ENCODE data around the gene ALAD.

ALAD gene

DNA sequence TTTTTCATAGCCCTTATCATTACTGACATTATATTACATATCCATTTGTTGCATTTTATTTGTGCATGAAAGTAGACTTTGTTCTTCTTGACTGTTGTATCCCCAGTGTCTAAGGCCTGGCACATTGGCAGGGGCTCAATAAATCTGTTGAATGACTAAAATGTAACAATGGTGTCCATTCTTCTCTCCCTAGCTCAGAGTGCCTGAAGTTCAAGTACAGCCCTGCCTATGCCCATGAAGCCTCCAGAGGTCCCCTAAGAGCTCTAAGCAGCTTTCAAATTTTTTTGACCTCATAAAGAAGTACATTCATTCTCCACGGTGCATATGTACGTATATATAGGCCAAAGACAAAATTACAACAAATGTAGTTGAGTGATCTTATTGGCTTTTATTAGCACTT is 55.9 kb downstream of the ALAD start (continued):
- TF ChIP-seq CSRNP3 (CRISPR knock-in tag; IDR thresholded peaks at IDR 0.05): no peak
- TF ChIP-seq PATZ1 (CRISPR knock-in tag; IDR thresholded peaks at IDR 0.05; ENCODE audit: borderline replicate concordance): no peak
- no peak for TF ChIP-seq GLIS3 (CRISPR knock-in tag; IDR thresholded peaks at IDR 0.05)
- no peak for TF ChIP-seq PPARA (CRISPR knock-in tag; IDR thresholded peaks at IDR 0.05; ENCODE audit: borderline replicate concordance)
- TF ChIP-seq RARB (CRISPR knock-in tag; IDR thresholded peaks at IDR 0.05): no peak
- TF ChIP-seq CREB5 (CRISPR knock-in tag; IDR thresholded peaks at IDR 0.05; ENCODE audit: low read depth): no peak
- no peak for TF ChIP-seq ISL1 (CRISPR knock-in tag; IDR thresholded peaks at IDR 0.05)
- TF ChIP-seq ARNTL (CRISPR knock-in tag; IDR thresholded peaks at IDR 0.05; ENCODE audit: borderline replicate concordance, low read depth): no peak
- no peak for TF ChIP-seq SNAI2 (CRISPR knock-in tag; IDR thresholded peaks at IDR 0.05)
- no peak for TF ChIP-seq ZNF8 (CRISPR knock-in tag; IDR thresholded peaks at IDR 0.05)
- TF ChIP-seq TOX (CRISPR knock-in tag; IDR thresholded peaks at IDR 0.05; ENCODE audit: borderline replicate concordance): no peak
- no peak for TF ChIP-seq ESRRG (CRISPR knock-in tag; IDR thresholded peaks at IDR 0.05)
- no peak for TF ChIP-seq OSR1 (CRISPR knock-in tag; IDR thresholded peaks at IDR 0.05)
- TF ChIP-seq TCF4 (CRISPR knock-in tag; IDR thresholded peaks at IDR 0.05; ENCODE audit: borderline replicate concordance): no peak
- TF ChIP-seq ZNF70 (CRISPR knock-in tag; IDR thresholded peaks at IDR 0.05): no peak

DNA sequence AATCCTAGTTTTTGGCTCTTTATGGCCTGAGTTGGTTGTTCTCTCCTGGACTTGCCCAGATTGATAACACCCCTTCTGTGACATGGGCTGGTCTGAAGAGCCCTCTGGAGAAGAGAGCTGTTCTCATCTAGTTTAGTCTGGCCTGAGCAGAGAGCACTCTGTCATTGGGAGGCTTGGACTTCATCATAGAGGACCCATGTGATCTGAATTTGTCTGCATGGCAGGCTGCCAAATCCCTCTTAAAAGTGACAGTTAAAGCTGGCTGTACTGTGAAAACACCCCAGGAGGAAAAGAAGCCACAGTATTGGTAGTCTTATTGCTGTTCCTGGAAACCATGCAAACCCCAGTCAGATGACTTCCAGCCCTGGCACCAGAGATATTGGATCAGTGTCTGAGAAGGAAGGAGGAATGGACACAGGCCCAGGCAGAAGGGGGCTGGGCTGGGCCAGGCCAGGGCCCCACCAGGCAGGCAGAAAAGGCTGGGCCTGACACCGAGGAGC is 57.3 kb downstream of the ALAD start:
- TF ChIP-seq PATZ1 (CRISPR knock-in tag; IDR thresholded peaks at IDR 0.05; ENCODE audit: borderline replicate concordance) (no peak), SNAI2 (CRISPR knock-in tag; IDR thresholded peaks at IDR 0.05) (no peak), ARNTL (CRISPR knock-in tag; IDR thresholded peaks at IDR 0.05; ENCODE audit: borderline replicate concordance, low read depth) (no peak), TOX (CRISPR knock-in tag; IDR thresholded peaks at IDR 0.05; ENCODE audit: borderline replicate concordance) (no peak), BACH2 (CRISPR knock-in tag; IDR thresholded peaks at IDR 0.05; ENCODE audit: borderline replicate concordance) (no peak), TCF4 (CRISPR knock-in tag; IDR thresholded peaks at IDR 0.05; ENCODE audit: borderline replicate concordance) (no peak), ESRRG (CRISPR knock-in tag; IDR thresholded peaks at IDR 0.05) (no peak), OSR1 (CRISPR knock-in tag; IDR thresholded peaks at IDR 0.05) (no peak), POU6F1 (CRISPR knock-in tag; IDR thresholded peaks at IDR 0.05; ENCODE audit: borderline replicate concordance, low read depth) (no peak), ZNF565 (CRISPR knock-in tag; conservative IDR thresholded peaks at IDR 0.05; ENCODE audit: low read depth) (no peak)
- peak; percentile 10; the same call in 1 of the 3 replicates for ATAC-seq

GRCh38 chr9:113341712-113342410 is 59.2 kb downstream of the ALAD start:
- ATAC-seq: no peak
- TF ChIP-seq ARNTL (CRISPR knock-in tag; IDR thresholded peaks at IDR 0.05; ENCODE audit: borderline replicate concordance, low read depth) (no peak), TCF4 (CRISPR knock-in tag; IDR thresholded peaks at IDR 0.05; ENCODE audit: borderline replicate concordance) (no peak), ZNF565 (CRISPR knock-in tag; conservative IDR thresholded peaks at IDR 0.05; ENCODE audit: low read depth) (no peak), ZNF70 (CRISPR knock-in tag; IDR thresholded peaks at IDR 0.05) (no peak), ISL1 (CRISPR knock-in tag; IDR thresholded peaks at IDR 0.05) (no peak), ESRRG (CRISPR knock-in tag; IDR thresholded peaks at IDR 0.05) (no peak), ZFP30 (CRISPR knock-in tag; IDR thresholded peaks at IDR 0.05) (no peak), BACH2 (CRISPR knock-in tag; IDR thresholded peaks at IDR 0.05; ENCODE audit: borderline replicate concordance) (no peak)
- TF ChIP-seq, protein P1, sequence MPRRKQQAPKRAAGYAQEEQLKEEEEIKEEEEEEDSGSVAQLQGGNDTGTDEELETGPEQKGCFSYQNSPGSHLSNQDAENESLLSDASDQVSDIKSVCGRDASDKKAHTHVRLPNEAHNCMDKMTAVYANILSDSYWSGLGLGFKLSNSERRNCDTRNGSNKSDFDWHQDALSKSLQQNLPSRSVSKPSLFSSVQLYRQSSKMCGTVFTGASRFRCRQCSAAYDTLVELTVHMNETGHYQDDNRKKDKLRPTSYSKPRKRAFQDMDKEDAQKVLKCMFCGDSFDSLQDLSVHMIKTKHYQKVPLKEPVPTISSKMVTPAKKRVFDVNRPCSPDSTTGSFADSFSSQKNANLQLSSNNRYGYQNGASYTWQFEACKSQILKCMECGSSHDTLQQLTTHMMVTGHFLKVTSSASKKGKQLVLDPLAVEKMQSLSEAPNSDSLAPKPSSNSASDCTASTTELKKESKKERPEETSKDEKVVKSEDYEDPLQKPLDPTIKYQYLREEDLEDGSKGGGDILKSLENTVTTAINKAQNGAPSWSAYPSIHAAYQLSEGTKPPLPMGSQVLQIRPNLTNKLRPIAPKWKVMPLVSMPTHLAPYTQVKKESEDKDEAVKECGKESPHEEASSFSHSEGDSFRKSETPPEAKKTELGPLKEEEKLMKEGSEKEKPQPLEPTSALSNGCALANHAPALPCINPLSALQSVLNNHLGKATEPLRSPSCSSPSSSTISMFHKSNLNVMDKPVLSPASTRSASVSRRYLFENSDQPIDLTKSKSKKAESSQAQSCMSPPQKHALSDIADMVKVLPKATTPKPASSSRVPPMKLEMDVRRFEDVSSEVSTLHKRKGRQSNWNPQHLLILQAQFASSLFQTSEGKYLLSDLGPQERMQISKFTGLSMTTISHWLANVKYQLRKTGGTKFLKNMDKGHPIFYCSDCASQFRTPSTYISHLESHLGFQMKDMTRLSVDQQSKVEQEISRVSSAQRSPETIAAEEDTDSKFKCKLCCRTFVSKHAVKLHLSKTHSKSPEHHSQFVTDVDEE (CRISPR knock-in tag; IDR thresholded peaks at IDR 0.05): no peak

All from SK-N-SH treated with all-trans-retinoic acid at 6 μM for 48 hours (cell line).